ENCODE measurements around the gene HNRNPCL2.
"Not testable (repeated sequence)": the region's sequence is repeated elsewhere in the genome, so short reads cannot be mapped to it uniquely, and the experiment has no call there.

The HNRNPCL2 gene

GRCh38 chr1:13116754-13117153, at the start of gene HNRNPCL2:
Gene HNRNPCL2 (minus strand): TSS chr1:13116854. CDS start chr1:13116400, 454 bp downstream.
- DNase-seq: not testable (repeated sequence)

- not testable (repeated sequence) for DNase-seq
Observed at GRCh38 chr1:13165531-13165930, 48.9 kb upstream of the HNRNPCL2 start, which contains the start of gene HNRNPCL4. Gene HNRNPCL4 (minus strand): TSS chr1:13165631. CDS start chr1:13165467, 164 bp downstream.

- not testable (repeated sequence) for DNase-seq
Observed at GRCh38 chr1:13155909-13156308, 39.3 kb upstream of the HNRNPCL2 start, which contains the start of gene PRAMEF26. Gene PRAMEF26 (minus strand): TSS chr1:13156009. CDS start chr1:13153095, 2,914 bp downstream.

GRCh38 chr1:13070474-13070873, 46.2 kb downstream of the HNRNPCL2 start, which contains the start of gene PRAMEF25:
Gene PRAMEF25 (plus strand): TSS chr1:13070774. CDS start chr1:13073694, 2,920 bp downstream.
- DNase-seq: not testable (repeated sequence)
